GM12872 (cell line): ENCODE results near the gene DCLK1.

Experiments
- TF ChIP-seq, protein P1 (sequence below): IDR thresholded peaks from 3 replicates; pipeline ENCODE4 v1.5.1; 2011; ENCODE audit warnings: low read depth, mild to moderate bottlenecking, low read length, moderate library complexity; ENCODE audit not compliant: insufficient read depth

The DCLK1 gene

DNA sequence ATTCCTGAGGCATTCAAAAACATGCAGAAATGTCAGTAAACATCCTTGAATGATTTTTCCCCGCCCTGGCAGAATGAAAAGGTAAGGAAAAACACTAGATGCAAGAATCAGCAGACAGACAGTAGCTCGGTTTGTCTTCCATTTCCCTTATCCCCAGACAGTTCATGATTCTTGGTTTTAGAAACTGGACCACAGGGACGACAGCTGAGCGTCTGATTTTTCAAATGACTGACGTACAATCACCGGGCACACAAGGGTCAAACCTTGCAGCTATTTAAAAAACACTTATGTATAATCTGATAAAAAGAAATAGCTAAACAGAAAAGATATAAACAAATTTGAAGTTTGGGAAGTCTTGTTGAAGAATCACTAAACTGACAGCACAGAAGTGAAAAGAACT lies 47.1 kb downstream of the DCLK1 start:
- TF ChIP-seq, protein P1, sequence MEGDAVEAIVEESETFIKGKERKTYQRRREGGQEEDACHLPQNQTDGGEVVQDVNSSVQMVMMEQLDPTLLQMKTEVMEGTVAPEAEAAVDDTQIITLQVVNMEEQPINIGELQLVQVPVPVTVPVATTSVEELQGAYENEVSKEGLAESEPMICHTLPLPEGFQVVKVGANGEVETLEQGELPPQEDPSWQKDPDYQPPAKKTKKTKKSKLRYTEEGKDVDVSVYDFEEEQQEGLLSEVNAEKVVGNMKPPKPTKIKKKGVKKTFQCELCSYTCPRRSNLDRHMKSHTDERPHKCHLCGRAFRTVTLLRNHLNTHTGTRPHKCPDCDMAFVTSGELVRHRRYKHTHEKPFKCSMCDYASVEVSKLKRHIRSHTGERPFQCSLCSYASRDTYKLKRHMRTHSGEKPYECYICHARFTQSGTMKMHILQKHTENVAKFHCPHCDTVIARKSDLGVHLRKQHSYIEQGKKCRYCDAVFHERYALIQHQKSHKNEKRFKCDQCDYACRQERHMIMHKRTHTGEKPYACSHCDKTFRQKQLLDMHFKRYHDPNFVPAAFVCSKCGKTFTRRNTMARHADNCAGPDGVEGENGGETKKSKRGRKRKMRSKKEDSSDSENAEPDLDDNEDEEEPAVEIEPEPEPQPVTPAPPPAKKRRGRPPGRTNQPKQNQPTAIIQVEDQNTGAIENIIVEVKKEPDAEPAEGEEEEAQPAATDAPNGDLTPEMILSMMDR = no peak

GRCh38 chr13:36082806-36083205 lies 48.4 kb downstream of the DCLK1 start:
- TF ChIP-seq, protein P1 = no peak

GRCh38 chr13:36082396-36082795 lies 48.8 kb downstream of the DCLK1 start:
- TF ChIP-seq, protein P1 = no peak

- TF ChIP-seq, protein P1 = no peak
These were observed 55.0 kb downstream of the DCLK1 start for GRCh38 chr13:36076211-36076610.

DNA sequence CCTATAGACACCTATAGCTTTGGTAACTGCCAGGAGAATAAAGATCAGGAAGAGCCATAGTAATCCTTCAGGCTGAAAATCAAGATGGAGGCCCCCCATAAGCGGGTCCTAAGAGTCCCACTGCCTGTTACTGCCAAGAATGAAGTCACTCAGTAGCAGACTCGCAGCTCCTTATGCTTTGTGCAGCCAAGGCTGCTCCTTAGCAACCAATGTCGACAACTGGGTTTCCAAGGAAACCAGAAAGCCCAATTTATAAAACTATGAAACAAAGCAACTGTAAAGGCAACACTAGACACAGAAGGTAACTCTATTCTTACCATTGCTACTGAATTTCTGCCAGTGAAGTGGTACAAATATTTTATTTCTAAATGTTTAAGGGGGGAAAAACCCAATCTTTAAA lies 56.5 kb downstream of the DCLK1 start:
- TF ChIP-seq, protein P1 = no peak

DNA sequence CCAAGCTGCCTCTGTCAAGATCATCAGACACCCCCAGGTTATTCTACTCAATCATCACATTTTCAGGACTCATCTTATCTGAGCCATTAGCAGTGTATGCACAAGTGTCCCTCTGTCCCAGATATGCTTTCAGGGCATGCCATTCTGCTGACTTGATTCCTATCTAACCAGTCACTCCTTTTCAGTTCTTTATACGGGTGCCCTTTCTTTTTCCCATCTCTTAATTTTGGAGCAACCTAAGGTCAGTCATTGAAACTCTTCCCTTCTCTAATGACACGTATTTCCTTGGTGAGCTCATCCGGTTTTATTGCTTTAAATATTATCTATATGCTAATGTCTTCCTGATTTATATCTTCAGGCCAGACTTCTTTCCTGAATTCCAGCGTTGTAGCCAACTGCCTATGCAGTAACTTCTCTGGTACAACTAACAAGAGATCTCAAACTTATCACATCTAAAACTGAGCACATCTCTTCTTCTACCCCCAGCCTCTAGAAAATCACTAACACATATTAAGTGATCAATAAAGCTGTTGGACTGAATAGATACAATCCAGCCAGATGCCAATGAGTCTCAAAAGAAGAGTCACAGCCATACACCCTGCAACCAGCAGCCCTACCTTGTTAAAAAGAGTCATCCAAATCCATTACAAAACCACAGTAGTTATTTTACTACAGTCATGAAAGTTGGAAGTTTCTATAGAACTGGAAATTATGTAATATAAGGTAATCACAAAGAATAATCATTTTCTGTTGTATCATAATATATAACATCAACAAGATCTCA lies 58.8 kb downstream of the DCLK1 start:
- TF ChIP-seq, protein P1 = no peak

DNA sequence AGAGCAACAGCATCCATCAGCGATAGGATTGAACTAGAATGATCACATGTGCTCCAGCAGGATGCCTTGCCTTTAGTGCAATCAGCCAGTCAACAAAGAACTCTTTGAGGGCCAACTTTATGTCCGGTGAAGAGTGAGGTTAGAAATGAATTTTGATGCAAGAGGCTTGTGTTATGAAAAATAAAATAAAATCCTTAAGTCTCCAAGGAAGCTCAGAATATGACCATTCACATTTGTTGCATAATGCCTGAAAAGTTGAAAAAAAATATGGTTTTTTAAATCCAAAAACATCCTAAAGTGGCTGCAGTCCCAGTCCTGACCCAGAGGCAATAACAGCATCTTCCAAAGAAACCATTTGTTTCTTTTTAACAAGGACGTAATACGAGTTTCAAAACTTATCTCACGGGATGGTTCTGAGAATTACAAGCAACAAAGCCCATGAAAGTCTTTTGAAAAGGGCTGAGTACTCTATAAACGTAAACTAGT lies 61.3 kb downstream of the DCLK1 start:
- TF ChIP-seq, protein P1 = no peak

DNA sequence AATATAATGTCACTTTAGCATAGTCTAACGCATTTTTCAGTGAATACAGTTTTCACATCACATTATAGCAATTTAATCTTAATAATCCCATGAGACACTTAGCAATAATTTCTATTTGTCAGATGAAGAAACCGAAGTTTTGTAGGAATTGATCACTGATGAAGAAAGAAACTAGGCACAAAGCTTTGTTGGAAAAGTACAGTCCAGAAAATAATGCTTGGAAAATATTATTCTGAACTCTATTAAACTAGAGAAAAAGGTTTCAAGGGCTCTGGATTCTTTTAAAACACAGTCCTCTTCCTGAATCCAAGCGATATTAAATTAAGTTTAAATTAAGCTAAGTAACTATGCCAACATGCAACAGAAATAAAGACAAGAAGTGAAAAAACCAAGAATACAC lies 62.2 kb downstream of the DCLK1 start:
- TF ChIP-seq, protein P1 = no peak
